ENCODE data around the gene MGAT4A.
"Not testable (repeated sequence)": the region's sequence is repeated elsewhere in the genome, so short reads cannot be mapped to it uniquely, and the experiment has no call there.

MGAT4A gene

GRCh38 chr2:98598781-98599428 is 132.0 kb downstream of the MGAT4A start:
- no peak for DNase-seq

GRCh38 chr2:98594665-98595064 is 136.3 kb downstream of the MGAT4A start:
- DNase-seq, result not testable (repeated sequence)

GRCh38 chr2:98592565-98592964 is 138.4 kb downstream of the MGAT4A start:
- DNase-seq, result no peak

DNA sequence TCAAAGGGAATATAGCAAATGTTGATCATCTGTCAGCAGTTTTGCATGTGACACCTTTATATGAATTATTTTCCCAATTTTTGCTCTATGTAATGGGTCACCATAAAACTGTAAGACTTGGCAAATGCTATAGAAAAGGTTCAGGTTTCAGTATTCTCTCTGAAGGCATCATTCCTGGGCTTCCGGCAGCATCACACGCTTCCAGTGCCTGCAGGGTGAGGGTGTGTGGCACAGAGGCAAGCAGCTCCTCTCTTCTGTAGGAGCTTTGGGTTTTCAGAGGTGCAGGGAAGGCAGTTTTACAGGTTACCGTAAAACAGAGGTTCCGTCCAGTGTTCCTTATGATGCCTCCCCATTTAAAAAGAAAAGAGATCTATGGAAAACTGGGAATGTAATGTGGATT is 141.4 kb downstream of the MGAT4A start:
- DNase-seq, result no peak

DNA sequence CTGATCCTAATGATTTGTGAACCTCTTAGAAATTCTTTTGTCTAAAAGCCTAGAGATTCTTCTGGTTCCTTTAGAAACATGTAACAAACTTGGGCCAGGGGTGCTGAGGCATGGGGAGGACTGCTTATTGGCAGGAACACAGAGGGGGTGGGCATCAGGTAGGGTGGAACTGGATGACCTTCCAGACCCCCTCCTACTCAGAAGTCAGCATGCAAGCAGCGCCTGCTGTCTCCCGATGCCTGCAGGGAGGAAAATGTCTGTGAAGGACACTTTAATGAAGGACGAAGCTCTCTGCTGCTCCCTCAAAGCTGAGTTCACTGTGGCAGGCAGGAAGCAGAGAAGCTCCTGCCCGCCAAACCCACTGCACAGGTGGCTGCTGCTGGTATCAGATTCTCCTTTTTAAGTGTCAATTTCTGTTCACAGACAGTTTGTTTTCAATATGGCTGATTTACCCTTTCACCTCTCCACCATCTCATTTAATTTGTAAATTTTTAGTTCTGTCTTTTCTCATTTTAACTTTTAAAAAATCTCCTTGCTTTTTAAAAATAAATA is 142.0 kb downstream of the MGAT4A start:
- no peak for DNase-seq

GRCh38 chr2:98586551-98587140 is 144.3 kb downstream of the MGAT4A start:
- no peak for DNase-seq

DNA sequence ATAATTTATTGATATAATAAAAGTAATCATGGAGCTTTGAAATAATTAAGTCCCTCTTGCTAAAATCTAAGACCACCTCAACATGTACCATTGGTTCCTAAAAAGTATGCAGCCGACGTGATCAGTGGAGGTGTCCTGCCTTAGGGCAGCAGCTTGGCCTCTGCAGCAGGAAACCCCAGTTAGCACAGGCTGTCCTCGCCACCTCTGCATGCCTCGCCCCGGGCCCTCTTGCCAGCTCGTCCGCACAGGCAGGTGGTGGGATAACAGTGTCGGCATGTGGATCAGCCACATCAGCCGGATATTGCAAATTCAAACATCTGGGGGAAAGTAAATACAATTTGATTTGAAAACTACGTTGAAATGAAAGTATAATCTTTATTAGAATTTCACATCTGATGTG is 145.5 kb downstream of the MGAT4A start:
- no peak for DNase-seq

DNA sequence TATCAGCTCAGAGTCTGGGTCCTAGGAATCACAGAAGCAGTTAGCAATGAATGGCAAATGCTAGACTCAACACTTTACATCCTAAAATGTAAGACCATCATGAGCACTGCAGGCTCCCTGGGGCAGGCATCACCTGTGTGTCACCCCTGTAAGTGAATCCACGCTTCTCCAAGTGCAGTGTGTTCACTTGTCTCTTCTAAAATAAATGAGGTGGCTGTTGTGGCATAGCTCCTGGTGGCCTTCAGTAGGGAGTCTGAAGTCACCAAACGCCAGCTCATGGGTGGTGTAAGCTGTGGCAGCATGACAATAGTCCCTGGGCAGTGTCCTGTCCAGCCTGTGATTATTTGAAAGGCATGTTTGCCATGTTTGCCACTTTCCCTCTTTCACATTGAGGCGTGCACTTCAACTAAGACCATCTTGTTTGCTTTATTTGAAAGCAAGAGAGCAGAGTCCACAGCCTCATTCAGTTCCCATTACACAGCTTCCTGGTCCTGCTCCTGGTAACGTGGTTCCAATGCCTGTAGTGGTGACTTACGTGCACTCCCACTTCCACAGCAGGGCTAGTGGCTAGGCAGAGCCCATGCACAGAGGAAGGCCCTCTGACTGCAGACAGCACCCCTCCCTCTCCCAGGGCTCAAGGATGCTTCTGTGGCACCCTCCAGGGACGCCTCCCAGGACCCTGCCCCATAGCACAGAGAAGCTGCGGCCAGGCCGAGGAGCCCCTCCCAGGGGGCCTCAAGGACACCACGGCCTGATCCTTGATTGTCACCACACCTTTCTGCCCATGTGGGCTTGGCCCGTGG is 146.9 kb downstream of the MGAT4A start:
- no peak for DNase-seq

- DNase-seq, result no peak
Observed at GRCh38 chr2:98583276-98583675, 147.7 kb downstream of the MGAT4A start.

GRCh38 chr2:98582523-98582922 is 148.4 kb downstream of the MGAT4A start:
- no peak for DNase-seq

GRCh38 chr2:98580656-98581284 is 150.2 kb downstream of the MGAT4A start:
- no peak for DNase-seq

- DNase-seq, result no peak
Observed at GRCh38 chr2:98579926-98580325, 151.0 kb downstream of the MGAT4A start.

DNA sequence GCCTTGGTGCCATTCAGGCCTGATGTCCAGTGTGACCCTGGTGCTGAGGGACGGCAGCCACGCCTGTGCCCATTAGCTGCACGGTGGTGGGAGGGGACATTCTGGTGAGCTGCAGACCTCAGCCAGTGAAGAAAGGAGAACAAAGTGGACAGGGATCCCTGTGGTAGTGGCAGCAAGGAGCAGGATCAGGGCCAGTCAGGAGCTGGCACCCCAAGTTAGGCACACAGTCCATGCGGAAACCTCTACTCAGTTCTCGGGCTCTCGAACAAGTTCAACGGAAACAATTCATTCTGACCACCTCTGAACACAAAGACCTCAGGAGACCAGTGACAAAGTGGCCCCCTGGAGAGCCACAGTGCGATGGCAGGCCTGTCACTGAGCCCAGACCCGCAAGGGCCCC is 152.7 kb downstream of the MGAT4A start:
- DNase-seq, result no peak

GRCh38 chr2:98577313-98577712 is 153.6 kb downstream of the MGAT4A start:
- DNase-seq, result no peak

- DNase-seq, result no peak
Observed at GRCh38 chr2:98576666-98577312, 154.1 kb downstream of the MGAT4A start.

GRCh38 chr2:98573426-98573825 is 157.5 kb downstream of the MGAT4A start:
- DNase-seq, result no peak

- DNase-seq, result no peak
Observed at GRCh38 chr2:98572676-98573075, 158.3 kb downstream of the MGAT4A start.

- DNase-seq, result no peak
Observed at GRCh38 chr2:98572211-98572610, 158.7 kb downstream of the MGAT4A start.

DNA sequence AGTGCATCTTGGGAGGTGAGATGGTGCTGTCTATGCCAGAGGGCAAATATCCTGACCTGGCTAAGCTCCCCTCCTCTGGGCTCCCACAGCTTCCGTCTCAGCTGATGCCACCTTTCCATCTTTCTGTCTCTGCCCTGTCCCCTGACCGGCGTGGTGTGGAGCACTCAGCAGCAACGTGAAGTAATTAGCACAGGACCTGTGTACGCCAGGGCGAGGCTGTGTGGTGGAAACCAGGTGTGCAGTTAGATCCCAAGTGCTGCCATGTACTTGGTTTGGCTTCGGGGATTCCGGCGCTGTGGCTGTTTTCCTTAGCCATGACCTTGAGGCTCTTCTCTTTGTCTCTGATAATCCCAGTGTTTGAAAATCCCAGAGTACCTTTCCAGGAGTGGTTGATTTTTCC is 159.1 kb downstream of the MGAT4A start:
- no peak for DNase-seq

GRCh38 chr2:98571121-98571701 is 159.7 kb downstream of the MGAT4A start:
- DNase-seq, result no peak

DNA sequence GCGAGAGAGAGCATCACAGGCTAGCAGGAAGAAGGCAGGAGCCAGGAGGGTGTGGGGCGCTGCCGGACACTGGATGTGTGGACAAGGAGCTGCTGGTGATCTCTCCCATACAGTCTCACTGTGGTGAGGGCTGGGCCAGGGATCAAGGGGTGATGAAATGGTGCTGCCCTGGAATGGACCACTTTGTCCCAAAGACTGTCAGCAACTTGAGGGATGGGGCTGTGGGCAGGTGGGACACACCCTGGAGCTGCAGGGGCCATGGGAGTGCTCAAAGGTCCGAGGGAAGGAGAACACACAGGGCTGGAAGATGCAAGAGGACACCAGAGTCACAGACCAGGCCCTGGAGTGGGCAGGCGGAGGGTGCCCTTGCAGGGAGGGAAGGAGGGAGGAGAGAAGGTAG is 160.6 kb downstream of the MGAT4A start:
- no peak for DNase-seq

- DNase-seq, result no peak
Observed at GRCh38 chr2:98569915-98570314, 161.0 kb downstream of the MGAT4A start.
